ENCODE data around the gene SHC2. TPM values are rescaled to one million over a fixed set of nuclear protein-coding genes. Genes with fewer than 3 reads are reported as not detected.
"Not testable (repeated sequence)": the region's sequence is repeated elsewhere in the genome, so short reads cannot be mapped to it uniquely, and the experiment has no call there.

Gene SHC2
- total RNA-seq, 1 donor from 2014 or later: 29.7 TPM

DNA sequence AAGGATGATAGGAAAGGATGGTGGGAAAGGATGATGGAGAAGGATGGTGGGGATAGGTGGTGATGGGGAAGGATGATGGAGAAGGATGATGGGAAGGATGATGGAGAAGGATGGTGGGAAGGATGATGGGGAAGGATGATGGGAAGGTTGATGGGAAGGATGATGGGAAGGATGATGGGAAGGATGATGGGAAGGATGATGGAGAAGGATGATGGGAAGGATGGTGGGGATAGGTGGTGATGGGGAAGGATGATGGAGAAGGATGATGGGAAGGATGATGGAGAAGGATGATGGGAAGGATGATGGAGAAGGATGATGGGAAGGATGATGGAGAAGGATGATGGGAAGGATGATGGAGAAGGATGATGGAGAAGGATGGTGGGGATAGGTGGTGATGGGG lies 67.3 kb downstream of the SHC2 start:
- H3K4me2 ChIP-seq (ENCODE audit: low read length); FAIRE-seq; DNase-seq (ENCODE audit: low read depth); H3K27ac ChIP-seq (ENCODE audit: low read depth, low read length); H3K79me2 ChIP-seq (ENCODE audit: insufficient read depth, low read length); H3K4me3 ChIP-seq (ENCODE audit: insufficient read depth, low read depth, low read length); H3K4me1 Mint-ChIP-seq (ENCODE audit: low read depth, unreplicated experiment); H3K36me3 ChIP-seq (ENCODE audit: insufficient read depth, low read length); H3K9ac ChIP-seq (ENCODE audit: low read length); H4K20me1 ChIP-seq (ENCODE audit: insufficient read depth, low read length); H3K9me3 ChIP-seq (ENCODE audit: insufficient read depth, low read depth, low read length); H3K4me3 Mint-ChIP-seq (ENCODE audit: unreplicated experiment); H3K36me3 Mint-ChIP-seq (ENCODE audit: low read depth, unreplicated experiment); H3K27ac Mint-ChIP-seq (ENCODE audit: unreplicated experiment); H2AFZ ChIP-seq (ENCODE audit: low read depth, low read length); H3K4me1 ChIP-seq (ENCODE audit: insufficient read depth, low read length); H3K27me3 ChIP-seq (ENCODE audit: insufficient read depth, low read length): not testable (repeated sequence)
- Mint-ChIP-seq H3K9me3 (ENCODE audit: unreplicated experiment) (peaks cover 19% of the 10 kb centered on the region), H3K27me3 (ENCODE audit: low read depth, unreplicated experiment) (peaks cover 27% of the 10 kb centered on the region)

DNA sequence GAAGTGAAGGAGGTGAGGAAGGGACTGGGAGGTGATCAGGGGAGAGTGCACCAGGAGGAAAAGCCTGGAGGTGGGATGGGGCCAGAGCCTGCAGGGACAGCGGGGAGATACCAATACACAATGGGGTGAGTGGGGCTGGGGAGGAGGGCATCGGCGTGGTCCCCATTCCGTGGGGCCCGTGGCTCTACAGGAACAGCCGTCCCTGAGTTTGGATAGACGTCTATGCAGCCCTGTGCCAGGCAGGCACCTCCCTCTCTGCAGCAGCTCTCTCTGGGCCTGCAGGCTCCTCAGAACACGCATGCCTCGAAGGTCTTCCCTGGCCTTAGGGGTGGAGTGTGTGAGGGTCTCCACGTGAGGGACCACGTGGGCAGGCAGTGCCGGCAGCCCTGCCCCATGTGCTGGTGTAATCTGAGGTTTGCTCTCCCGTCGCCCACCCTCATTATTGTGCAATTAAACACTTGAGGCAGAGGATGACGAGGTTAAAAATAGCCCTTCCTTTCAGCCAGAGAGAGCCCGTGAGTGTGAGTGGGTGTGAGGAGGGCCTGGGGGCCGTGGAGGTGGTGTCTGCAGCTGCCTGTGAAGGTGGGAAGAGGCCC lies 68.4 kb downstream of the SHC2 start:
- FAIRE-seq (no peak), DNase-seq (ENCODE audit: low read depth) (no peak)
- no peak overlapping the region for H3K4me3 ChIP-seq (ENCODE audit: insufficient read depth, low read depth, low read length)
- H4K20me1 ChIP-seq (ENCODE audit: insufficient read depth, low read length): no peaks in the 10 kb centered on the region
- TF ChIP-seq, protein P1, sequence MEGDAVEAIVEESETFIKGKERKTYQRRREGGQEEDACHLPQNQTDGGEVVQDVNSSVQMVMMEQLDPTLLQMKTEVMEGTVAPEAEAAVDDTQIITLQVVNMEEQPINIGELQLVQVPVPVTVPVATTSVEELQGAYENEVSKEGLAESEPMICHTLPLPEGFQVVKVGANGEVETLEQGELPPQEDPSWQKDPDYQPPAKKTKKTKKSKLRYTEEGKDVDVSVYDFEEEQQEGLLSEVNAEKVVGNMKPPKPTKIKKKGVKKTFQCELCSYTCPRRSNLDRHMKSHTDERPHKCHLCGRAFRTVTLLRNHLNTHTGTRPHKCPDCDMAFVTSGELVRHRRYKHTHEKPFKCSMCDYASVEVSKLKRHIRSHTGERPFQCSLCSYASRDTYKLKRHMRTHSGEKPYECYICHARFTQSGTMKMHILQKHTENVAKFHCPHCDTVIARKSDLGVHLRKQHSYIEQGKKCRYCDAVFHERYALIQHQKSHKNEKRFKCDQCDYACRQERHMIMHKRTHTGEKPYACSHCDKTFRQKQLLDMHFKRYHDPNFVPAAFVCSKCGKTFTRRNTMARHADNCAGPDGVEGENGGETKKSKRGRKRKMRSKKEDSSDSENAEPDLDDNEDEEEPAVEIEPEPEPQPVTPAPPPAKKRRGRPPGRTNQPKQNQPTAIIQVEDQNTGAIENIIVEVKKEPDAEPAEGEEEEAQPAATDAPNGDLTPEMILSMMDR (IDR thresholded peaks at IDR 0.05; ENCODE audit: insufficient read depth, low read depth, low read length): no peak
- TF ChIP-seq EZH2 (IDR thresholded peaks at IDR 0.05; ENCODE audit: insufficient read depth, low read length): no peak
- H3K9me3 ChIP-seq (ENCODE audit: insufficient read depth, low read depth, low read length): peaks cover 8% of the 10 kb centered on the region
- H2AFZ ChIP-seq (ENCODE audit: low read depth, low read length): no peak overlapping the region
- no peaks in the 10 kb centered on the region for H3K79me2 ChIP-seq (ENCODE audit: insufficient read depth, low read length)
- no peak overlapping the region for H3K27ac ChIP-seq (ENCODE audit: low read depth, low read length)
- H3K4me1 ChIP-seq (ENCODE audit: insufficient read depth, low read length): no peaks in the 10 kb centered on the region
- Mint-ChIP-seq H3K27me3 (ENCODE audit: low read depth, unreplicated experiment) (peaks cover 25% of the 10 kb centered on the region), H3K4me1 (ENCODE audit: low read depth, unreplicated experiment) (no peaks in the 10 kb centered on the region), H3K27ac (ENCODE audit: unreplicated experiment) (no peak overlapping the region), H3K4me3 (ENCODE audit: unreplicated experiment) (no peak overlapping the region), H3K36me3 (ENCODE audit: low read depth, unreplicated experiment) (peaks cover 6% of the 10 kb centered on the region), H3K9me3 (ENCODE audit: unreplicated experiment) (peaks cover 14% of the 10 kb centered on the region)
- no peaks in the 10 kb centered on the region for H3K27me3 ChIP-seq (ENCODE audit: insufficient read depth, low read length)
- no peak overlapping the region for H3K9ac ChIP-seq (ENCODE audit: low read length)
- H3K4me2 ChIP-seq (ENCODE audit: low read length): no peak overlapping the region
- H3K36me3 ChIP-seq (ENCODE audit: insufficient read depth, low read length): no peaks in the 10 kb centered on the region

- H3K27ac ChIP-seq (ENCODE audit: low read depth, low read length): no peak overlapping the region
- no peaks in the 10 kb centered on the region for H3K27me3 ChIP-seq (ENCODE audit: insufficient read depth, low read length)
- Mint-ChIP-seq H3K4me3 (ENCODE audit: unreplicated experiment) (no peak overlapping the region), H3K27me3 (ENCODE audit: low read depth, unreplicated experiment) (peaks cover 23% of the 10 kb centered on the region), H3K36me3 (ENCODE audit: low read depth, unreplicated experiment) (peaks cover 6% of the 10 kb centered on the region), H3K9me3 (ENCODE audit: unreplicated experiment) (peaks cover 14% of the 10 kb centered on the region), H3K27ac (ENCODE audit: unreplicated experiment) (no peak overlapping the region), H3K4me1 (ENCODE audit: low read depth, unreplicated experiment) (no peaks in the 10 kb centered on the region)
- DNase-seq (ENCODE audit: low read depth) (no peak), FAIRE-seq (no peak)
- H3K9me3 ChIP-seq (ENCODE audit: insufficient read depth, low read depth, low read length): peaks cover 8% of the 10 kb centered on the region
- no peaks in the 10 kb centered on the region for H3K36me3 ChIP-seq (ENCODE audit: insufficient read depth, low read length)
- no peaks in the 10 kb centered on the region for H3K79me2 ChIP-seq (ENCODE audit: insufficient read depth, low read length)
- H3K4me2 ChIP-seq (ENCODE audit: low read length): no peak overlapping the region
- no peaks in the 10 kb centered on the region for H3K4me1 ChIP-seq (ENCODE audit: insufficient read depth, low read length)
- no peak overlapping the region for H3K4me3 ChIP-seq (ENCODE audit: insufficient read depth, low read depth, low read length)
- H4K20me1 ChIP-seq (ENCODE audit: insufficient read depth, low read length): no peaks in the 10 kb centered on the region
- H3K9ac ChIP-seq (ENCODE audit: low read length): no peak overlapping the region
- no peak for TF ChIP-seq EZH2 (IDR thresholded peaks at IDR 0.05; ENCODE audit: insufficient read depth, low read length)
- TF ChIP-seq, protein P1 (IDR thresholded peaks at IDR 0.05; ENCODE audit: insufficient read depth, low read depth, low read length): no peak
- no peak overlapping the region for H2AFZ ChIP-seq (ENCODE audit: low read depth, low read length)
These were observed 69.0 kb downstream of the SHC2 start for GRCh38 chr19:391726-392374.
